Loucy (cell line): ENCODE results near the gene ODC1.
A peak's percentile ranks its signal among the peaks of the same experiment; 100 is the strongest.

Experiments
- H2AFZ ChIP-seq: fragments of 200-600 bp; sonication (generic); 2 replicates; pipeline ENCODE4 v1.6.0; 2016; ENCODE audit warnings: antibody characterized with exemption, mild to moderate bottlenecking, low read length, moderate library complexity
- H3F3A ChIP-seq: fragments of 200-600 bp; 2 replicates; pipeline ENCODE4 v1.6.0; 2016; ENCODE audit warnings: antibody characterized with exemption, low read depth, mild to moderate bottlenecking
- H3K27me3 ChIP-seq: fragments of 200-600 bp; sonication (generic); 2 replicates; pipeline ENCODE4 v1.6.1; 2014; ENCODE audit warnings: low read length, mild to moderate bottlenecking; ENCODE audit not compliant: insufficient read depth, poor library complexity, severe bottlenecking
- H3K36me3 ChIP-seq: fragments of 200-600 bp; sonication (generic); 2 replicates; pipeline ENCODE4 v1.6.1; 2016; ENCODE audit warnings: low read length; ENCODE audit not compliant: insufficient read depth
- H3K4me1 ChIP-seq: fragments of 200-600 bp; sonication (generic); 2 replicates; pipeline ENCODE4 v1.5.1; 2014; ENCODE audit warnings: low read length, mild to moderate bottlenecking; ENCODE audit not compliant: insufficient read depth, poor library complexity, severe bottlenecking
- H3K4me2 ChIP-seq: fragments of 200-600 bp; sonication (generic); 2 replicates; pipeline ENCODE4 v1.6.0; 2014; ENCODE audit warnings: antibody characterized with exemption, low read length, low read depth, mild to moderate bottlenecking; ENCODE audit not compliant: poor library complexity, severe bottlenecking
- H3K4me3 ChIP-seq: fragments of 200-600 bp; sonication (generic); 2 replicates; pipeline ENCODE4 v1.5.1; 2014; ENCODE audit warnings: low read length, mild to moderate bottlenecking, mixed read lengths; ENCODE audit not compliant: poor library complexity, severe bottlenecking
- H3K79me2 ChIP-seq: fragments of 200-600 bp; sonication (generic); 2 replicates; pipeline ENCODE4 v1.6.1; 2014; ENCODE audit warnings: low read length; ENCODE audit not compliant: insufficient read depth
- H3K9ac ChIP-seq: fragments of 200-600 bp; sonication (generic); 2 replicates; pipeline ENCODE4 v1.6.0; 2014; ENCODE audit warnings: mild to moderate bottlenecking, low read depth, low read length, moderate library complexity; ENCODE audit not compliant: poor library complexity, severe bottlenecking
- H3K9me2 ChIP-seq: fragments of 200-600 bp; sonication (generic); replicated peaks from 2 replicates; pipeline ENCODE4 v1.6.1; 2016; ENCODE audit warnings: low read depth, low read length, mixed read lengths
- H3K9me3 ChIP-seq: fragments of 200-600 bp; sonication (generic); 2 replicates; pipeline ENCODE4 v1.6.1; 2014; ENCODE audit warnings: mild to moderate bottlenecking, antibody characterized with exemption, low read length, low read depth; ENCODE audit not compliant: insufficient read depth
- H4K20me1 ChIP-seq: fragments of 200-600 bp; sonication (generic); 2 replicates; pipeline ENCODE4 v1.6.0; 2014; ENCODE audit warnings: antibody characterized with exemption, low read length, mild to moderate bottlenecking; ENCODE audit not compliant: insufficient read depth, poor library complexity, severe bottlenecking
- EZH2phosphoT487 ChIP-seq: fragments of 200-600 bp; IDR thresholded peaks from 2 replicates; pipeline ENCODE4 v1.6.1; 2018; ENCODE audit warnings: antibody characterized with exemption, mild to moderate bottlenecking, moderate library complexity, borderline replicate concordance
- TF ChIP-seq, protein P1 (sequence below): fragments of 200-600 bp; sonication (generic); conservative IDR thresholded peaks from 2 replicates; pipeline ENCODE4 v1.5.1; 2014; ENCODE audit warnings: mild to moderate bottlenecking, antibody characterized with exemption, low read length

Gene ODC1

DNA sequence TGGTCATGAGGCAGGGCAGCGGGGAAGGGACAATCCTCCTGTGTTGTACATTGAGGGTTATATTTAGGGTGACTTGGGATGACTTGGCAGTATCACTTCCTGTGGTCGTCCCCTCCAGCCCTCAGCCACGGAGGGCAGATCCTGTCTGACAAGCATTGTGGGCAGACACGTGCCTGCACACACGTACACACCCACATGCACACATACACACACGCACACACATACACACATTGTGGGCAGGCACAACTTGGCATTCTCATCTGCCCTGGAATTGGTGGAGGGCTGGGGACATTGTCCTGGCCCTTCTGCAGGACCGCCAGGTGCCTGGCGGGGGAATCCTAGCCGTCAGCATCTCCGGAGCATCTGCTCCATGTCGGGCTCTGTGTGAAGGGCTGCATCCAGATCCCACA, 47.6 kb downstream of the ODC1 start:
- Histone ChIP-seq H3K9ac (peak overlapping the region; percentile 46), H3K4me2 (peak overlapping the region; percentile 48), H3K27me3 (no peaks in the 10 kb centered on the region)

DNA sequence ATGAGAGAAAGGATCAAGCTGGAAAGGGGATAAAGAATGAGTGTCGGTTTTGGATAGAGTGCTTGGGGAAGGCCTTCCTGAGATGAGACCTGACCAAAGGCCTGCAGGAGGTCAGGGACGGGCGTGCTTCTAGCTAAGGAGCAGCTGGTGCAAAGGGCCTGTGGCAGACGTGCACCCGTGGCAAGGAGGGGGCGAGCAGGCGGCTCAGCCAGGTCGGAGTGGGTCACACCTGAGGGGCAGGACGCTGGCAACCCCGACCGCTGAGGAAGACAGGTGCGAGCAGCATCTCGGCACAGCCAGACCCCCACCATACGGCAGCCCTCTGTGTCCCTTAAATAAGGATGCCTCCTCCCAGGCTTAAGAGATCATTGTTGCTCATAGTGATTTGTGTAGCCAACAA, 48.1 kb downstream of the ODC1 start:
- no peaks in the 10 kb centered on the region for H4K20me1 ChIP-seq
- no peak for TF ChIP-seq EZH2phosphoT487
- TF ChIP-seq, protein P1, sequence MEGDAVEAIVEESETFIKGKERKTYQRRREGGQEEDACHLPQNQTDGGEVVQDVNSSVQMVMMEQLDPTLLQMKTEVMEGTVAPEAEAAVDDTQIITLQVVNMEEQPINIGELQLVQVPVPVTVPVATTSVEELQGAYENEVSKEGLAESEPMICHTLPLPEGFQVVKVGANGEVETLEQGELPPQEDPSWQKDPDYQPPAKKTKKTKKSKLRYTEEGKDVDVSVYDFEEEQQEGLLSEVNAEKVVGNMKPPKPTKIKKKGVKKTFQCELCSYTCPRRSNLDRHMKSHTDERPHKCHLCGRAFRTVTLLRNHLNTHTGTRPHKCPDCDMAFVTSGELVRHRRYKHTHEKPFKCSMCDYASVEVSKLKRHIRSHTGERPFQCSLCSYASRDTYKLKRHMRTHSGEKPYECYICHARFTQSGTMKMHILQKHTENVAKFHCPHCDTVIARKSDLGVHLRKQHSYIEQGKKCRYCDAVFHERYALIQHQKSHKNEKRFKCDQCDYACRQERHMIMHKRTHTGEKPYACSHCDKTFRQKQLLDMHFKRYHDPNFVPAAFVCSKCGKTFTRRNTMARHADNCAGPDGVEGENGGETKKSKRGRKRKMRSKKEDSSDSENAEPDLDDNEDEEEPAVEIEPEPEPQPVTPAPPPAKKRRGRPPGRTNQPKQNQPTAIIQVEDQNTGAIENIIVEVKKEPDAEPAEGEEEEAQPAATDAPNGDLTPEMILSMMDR: no peak
- no peaks in the 10 kb centered on the region for H3K27me3 ChIP-seq
- peaks cover 21% of the 10 kb centered on the region; the same call in 1 of the 2 replicates for H3K36me3 ChIP-seq
- H3K4me1 ChIP-seq: peaks cover 23% of the 10 kb centered on the region
- no peaks in the 10 kb centered on the region for H3K9me3 ChIP-seq
- peaks cover 27% of the 10 kb centered on the region; the same call in 1 of the 2 replicates for H3K79me2 ChIP-seq
- no peak overlapping the region for H2AFZ ChIP-seq
- peak overlapping the region; percentile 48 for H3K4me2 ChIP-seq
- no peaks in the 10 kb centered on the region for H3F3A ChIP-seq
- H3K9ac ChIP-seq: peak overlapping the region; percentile 46
- no peaks in the 10 kb centered on the region for H3K9me2 ChIP-seq
- peak overlapping the region; percentile 31 for H3K4me3 ChIP-seq

More for the DNA sequence above, 47.6 kb downstream of the ODC1 start:
- Histone ChIP-seq H3K9me3 (no peaks in the 10 kb centered on the region), H2AFZ (no peak overlapping the region), H3K4me1 (peaks cover 23% of the 10 kb centered on the region), H3K79me2 (peaks cover 23% of the 10 kb centered on the region; the same call in 1 of the 2 replicates), H3F3A (no peaks in the 10 kb centered on the region), H3K4me3 (peak overlapping the region; percentile 31), H3K9me2 (no peaks in the 10 kb centered on the region), H3K36me3 (peaks cover 21% of the 10 kb centered on the region; the same call in 1 of the 2 replicates), H4K20me1 (no peaks in the 10 kb centered on the region)
- TF ChIP-seq, protein P1: no peak
- TF ChIP-seq EZH2phosphoT487: no peak

DNA sequence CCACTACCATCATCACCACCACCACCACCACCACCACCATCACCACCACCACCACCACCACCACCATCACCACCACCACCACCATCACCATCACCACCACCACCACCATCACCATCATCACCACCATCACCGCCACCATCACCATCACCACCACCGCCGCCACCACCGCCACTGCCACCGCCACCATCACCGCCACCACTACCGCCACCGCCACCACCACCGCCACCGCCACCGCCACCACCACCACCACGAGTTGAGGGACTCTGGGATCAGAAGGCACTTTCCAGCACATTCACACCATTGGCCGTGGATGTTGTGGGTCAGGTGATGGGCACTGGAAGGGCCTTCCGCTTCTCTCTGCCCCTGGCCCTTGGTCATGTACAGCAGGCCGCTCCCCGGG, 48.8 kb downstream of the ODC1 start:
- H3K9ac ChIP-seq: no peak overlapping the region
- H3K4me1 ChIP-seq: peaks cover 23% of the 10 kb centered on the region
- no peak overlapping the region for H3K4me2 ChIP-seq
- H3K27me3 ChIP-seq: no peaks in the 10 kb centered on the region
- H3K79me2 ChIP-seq: peaks cover 33% of the 10 kb centered on the region; the same call in 1 of the 2 replicates
- H3F3A ChIP-seq: no peaks in the 10 kb centered on the region
- no peaks in the 10 kb centered on the region for H3K9me2 ChIP-seq
- H3K9me3 ChIP-seq: no peaks in the 10 kb centered on the region
- H4K20me1 ChIP-seq: no peaks in the 10 kb centered on the region
- H2AFZ ChIP-seq: no peak overlapping the region
- peaks cover 18% of the 10 kb centered on the region; the same call in 1 of the 2 replicates for H3K36me3 ChIP-seq
- TF ChIP-seq EZH2phosphoT487: no peak
- TF ChIP-seq, protein P1: no peak
- H3K4me3 ChIP-seq: no peak overlapping the region
